Measurements from ENCODE around the gene NBEA.
"Not testable (repeated sequence)": the region's sequence is repeated elsewhere in the genome, so short reads cannot be mapped to it uniquely, and the experiment has no call there.

The NBEA gene

GRCh38 chr13:35039012-35039411, 96.9 kb downstream of the NBEA start:
- Histone ChIP-seq H3K36me3 (ENCODE audit: control insufficient read depth in 5 of 5, insufficient read depth in 5 of 5, low read length in 5 of 5) (no peaks in the 10 kb centered on the region), H3K4me3 (ENCODE audit: low read depth in 1 of 5, low read length in 5 of 5) (no peak overlapping the region), H3K9ac (ENCODE audit: low read length in 5 of 5) (no peak overlapping the region), H3K27me3 (ENCODE audit: control insufficient read depth in 5 of 5, insufficient read depth in 4 of 5, low read length in 5 of 5) (no peaks in the 10 kb centered on the region), H3K27ac (ENCODE audit: low read depth, low read length) (no peak overlapping the region), H3K4me1 (ENCODE audit: control insufficient read depth in 5 of 5, insufficient read depth in 5 of 5, low read length in 5 of 5) (no peaks in the 10 kb centered on the region), H3K9me3 (ENCODE audit: control insufficient read depth in 5 of 5, low read length in 5 of 5) (peaks cover 0 to 4% (median 2%) of the 10 kb centered on the region in 5 donors)

- H3K9me3 ChIP-seq (ENCODE audit: control insufficient read depth in 5 of 5, low read length in 5 of 5), result no peaks in the 10 kb centered on the region
Measured at GRCh38 chr13:35046587-35046986, 104.5 kb downstream of the NBEA start.

GRCh38 chr13:35055705-35056104, 113.6 kb downstream of the NBEA start:
- Histone ChIP-seq H3K36me3 (ENCODE audit: control insufficient read depth in 5 of 5, insufficient read depth in 5 of 5, low read length in 5 of 5) (no peaks in the 10 kb centered on the region), H3K9me3 (ENCODE audit: control insufficient read depth in 5 of 5, low read length in 5 of 5) (no peaks in the 10 kb centered on the region), H3K27ac (ENCODE audit: low read depth, low read length) (no peak overlapping the region), H3K4me1 (ENCODE audit: control insufficient read depth in 5 of 5, insufficient read depth in 5 of 5, low read length in 5 of 5) (no peaks in the 10 kb centered on the region), H3K9ac (ENCODE audit: low read length in 5 of 5) (no peak overlapping the region), H3K27me3 (ENCODE audit: control insufficient read depth in 5 of 5, insufficient read depth in 4 of 5, low read length in 5 of 5) (no peaks in the 10 kb centered on the region), H3K4me3 (ENCODE audit: low read depth in 1 of 5, low read length in 5 of 5) (no peak overlapping the region)

More at GRCh38 chr13:35046587-35046986, 104.5 kb downstream of the NBEA start:
- H3K27ac ChIP-seq (ENCODE audit: low read depth, low read length), result no peak overlapping the region
- H3K36me3 ChIP-seq (ENCODE audit: control insufficient read depth in 5 of 5, insufficient read depth in 5 of 5, low read length in 5 of 5), result peaks cover 0 to 4% (median 0%) of the 10 kb centered on the region in 5 donors
- H3K4me1 ChIP-seq (ENCODE audit: control insufficient read depth in 5 of 5, insufficient read depth in 5 of 5, low read length in 5 of 5), result no peaks in the 10 kb centered on the region
- H3K27me3 ChIP-seq (ENCODE audit: control insufficient read depth in 5 of 5, insufficient read depth in 4 of 5, low read length in 5 of 5), result no peaks in the 10 kb centered on the region
- no peak overlapping the region for H3K4me3 ChIP-seq (ENCODE audit: low read depth in 1 of 5, low read length in 5 of 5)
- no peak overlapping the region for H3K9ac ChIP-seq (ENCODE audit: low read length in 5 of 5)

- no peaks in the 10 kb centered on the region for H3K4me1 ChIP-seq (ENCODE audit: control insufficient read depth in 5 of 5, insufficient read depth in 5 of 5, low read length in 5 of 5)
- no peak overlapping the region for H3K4me3 ChIP-seq (ENCODE audit: low read depth in 1 of 5, low read length in 5 of 5)
- no peak overlapping the region for H3K27ac ChIP-seq (ENCODE audit: low read depth, low read length)
- H3K36me3 ChIP-seq (ENCODE audit: control insufficient read depth in 5 of 5, insufficient read depth in 5 of 5, low read length in 5 of 5), result no peaks in the 10 kb centered on the region
- H3K9me3 ChIP-seq (ENCODE audit: control insufficient read depth in 5 of 5, low read length in 5 of 5), result no peaks in the 10 kb centered on the region
- H3K27me3 ChIP-seq (ENCODE audit: control insufficient read depth in 5 of 5, insufficient read depth in 4 of 5, low read length in 5 of 5), result no peaks in the 10 kb centered on the region
- H3K9ac ChIP-seq (ENCODE audit: low read length in 5 of 5), result no peak overlapping the region
Measured at GRCh38 chr13:35057858-35058257, 115.8 kb downstream of the NBEA start.

- not testable (repeated sequence) for H3K4me1 ChIP-seq (ENCODE audit: control insufficient read depth in 5 of 5, insufficient read depth in 5 of 5, low read length in 5 of 5); H3K36me3 ChIP-seq (ENCODE audit: control insufficient read depth in 5 of 5, insufficient read depth in 5 of 5, low read length in 5 of 5); H3K9ac ChIP-seq (ENCODE audit: low read length in 5 of 5); H3K27me3 ChIP-seq (ENCODE audit: control insufficient read depth in 5 of 5, insufficient read depth in 4 of 5, low read length in 5 of 5); H3K9me3 ChIP-seq (ENCODE audit: control insufficient read depth in 5 of 5, low read length in 5 of 5); H3K4me3 ChIP-seq (ENCODE audit: low read depth in 1 of 5, low read length in 5 of 5); H3K27ac ChIP-seq (ENCODE audit: low read depth, low read length)
Measured at GRCh38 chr13:35058585-35058984, 116.5 kb downstream of the NBEA start.

GRCh38 chr13:35086667-35087066, 144.6 kb downstream of the NBEA start:
- no peaks in the 10 kb centered on the region for H3K36me3 ChIP-seq (ENCODE audit: control insufficient read depth in 5 of 5, insufficient read depth in 5 of 5, low read length in 5 of 5)
- H3K9ac ChIP-seq (ENCODE audit: low read length in 5 of 5), result no peak overlapping the region
- H3K4me3 ChIP-seq (ENCODE audit: low read depth in 1 of 5, low read length in 5 of 5), result no peak overlapping the region
- no peaks in the 10 kb centered on the region for H3K4me1 ChIP-seq (ENCODE audit: control insufficient read depth in 5 of 5, insufficient read depth in 5 of 5, low read length in 5 of 5)
- no peaks in the 10 kb centered on the region for H3K27me3 ChIP-seq (ENCODE audit: control insufficient read depth in 5 of 5, insufficient read depth in 4 of 5, low read length in 5 of 5)
- H3K9me3 ChIP-seq (ENCODE audit: control insufficient read depth in 5 of 5, low read length in 5 of 5), result peaks cover 0 to 3% (median 0%) of the 10 kb centered on the region in 5 donors
- H3K27ac ChIP-seq (ENCODE audit: low read depth, low read length), result no peak overlapping the region

GRCh38 chr13:35092251-35092650, 150.2 kb downstream of the NBEA start:
- Histone ChIP-seq H3K9ac (ENCODE audit: low read length in 5 of 5) (no peak overlapping the region), H3K27me3 (ENCODE audit: control insufficient read depth in 5 of 5, insufficient read depth in 4 of 5, low read length in 5 of 5) (no peaks in the 10 kb centered on the region), H3K9me3 (ENCODE audit: control insufficient read depth in 5 of 5, low read length in 5 of 5) (no peaks in the 10 kb centered on the region), H3K4me3 (ENCODE audit: low read depth in 1 of 5, low read length in 5 of 5) (no peak overlapping the region), H3K4me1 (ENCODE audit: control insufficient read depth in 5 of 5, insufficient read depth in 5 of 5, low read length in 5 of 5) (no peaks in the 10 kb centered on the region), H3K36me3 (ENCODE audit: control insufficient read depth in 5 of 5, insufficient read depth in 5 of 5, low read length in 5 of 5) (no peaks in the 10 kb centered on the region), H3K27ac (ENCODE audit: low read depth, low read length) (no peak overlapping the region)

- Histone ChIP-seq H3K4me3 (ENCODE audit: low read depth in 1 of 5, low read length in 5 of 5) (no peak overlapping the region), H3K9me3 (ENCODE audit: control insufficient read depth in 5 of 5, low read length in 5 of 5) (no peaks in the 10 kb centered on the region), H3K27me3 (ENCODE audit: control insufficient read depth in 5 of 5, insufficient read depth in 4 of 5, low read length in 5 of 5) (no peaks in the 10 kb centered on the region), H3K4me1 (ENCODE audit: control insufficient read depth in 5 of 5, insufficient read depth in 5 of 5, low read length in 5 of 5) (no peaks in the 10 kb centered on the region), H3K9ac (ENCODE audit: low read length in 5 of 5) (no peak overlapping the region), H3K27ac (ENCODE audit: low read depth, low read length) (no peak overlapping the region), H3K36me3 (ENCODE audit: control insufficient read depth in 5 of 5, insufficient read depth in 5 of 5, low read length in 5 of 5) (no peaks in the 10 kb centered on the region)
Measured at GRCh38 chr13:35092751-35093150, 150.7 kb downstream of the NBEA start.

- Histone ChIP-seq H3K27ac (ENCODE audit: low read depth, low read length) (no peak overlapping the region), H3K4me3 (ENCODE audit: low read depth in 1 of 5, low read length in 5 of 5) (no peak overlapping the region), H3K27me3 (ENCODE audit: control insufficient read depth in 5 of 5, insufficient read depth in 4 of 5, low read length in 5 of 5) (no peaks in the 10 kb centered on the region)
Measured at GRCh38 chr13:35093356-35093755, 151.3 kb downstream of the NBEA start.

GRCh38 chr13:35106771-35107170, 164.7 kb downstream of the NBEA start:
- H3K9me3 ChIP-seq (ENCODE audit: control insufficient read depth in 5 of 5, low read length in 5 of 5); H3K36me3 ChIP-seq (ENCODE audit: control insufficient read depth in 5 of 5, insufficient read depth in 5 of 5, low read length in 5 of 5); H3K4me3 ChIP-seq (ENCODE audit: low read depth in 1 of 5, low read length in 5 of 5); H3K27me3 ChIP-seq (ENCODE audit: control insufficient read depth in 5 of 5, insufficient read depth in 4 of 5, low read length in 5 of 5); H3K27ac ChIP-seq (ENCODE audit: low read depth, low read length); H3K9ac ChIP-seq (ENCODE audit: low read length in 5 of 5); H3K4me1 ChIP-seq (ENCODE audit: control insufficient read depth in 5 of 5, insufficient read depth in 5 of 5, low read length in 5 of 5): not testable (repeated sequence)

More at GRCh38 chr13:35093356-35093755, 151.3 kb downstream of the NBEA start:
- H3K4me1 ChIP-seq (ENCODE audit: control insufficient read depth in 5 of 5, insufficient read depth in 5 of 5, low read length in 5 of 5), result no peaks in the 10 kb centered on the region
- no peak overlapping the region for H3K9ac ChIP-seq (ENCODE audit: low read length in 5 of 5)
- H3K36me3 ChIP-seq (ENCODE audit: control insufficient read depth in 5 of 5, insufficient read depth in 5 of 5, low read length in 5 of 5), result no peaks in the 10 kb centered on the region
- no peaks in the 10 kb centered on the region for H3K9me3 ChIP-seq (ENCODE audit: control insufficient read depth in 5 of 5, low read length in 5 of 5)

GRCh38 chr13:35107535-35107934, 165.5 kb downstream of the NBEA start:
- Histone ChIP-seq H3K4me3 (ENCODE audit: low read depth in 1 of 5, low read length in 5 of 5) (no peak overlapping the region), H3K27ac (ENCODE audit: low read depth, low read length) (no peak overlapping the region), H3K9me3 (ENCODE audit: control insufficient read depth in 5 of 5, low read length in 5 of 5) (no peaks in the 10 kb centered on the region), H3K36me3 (ENCODE audit: control insufficient read depth in 5 of 5, insufficient read depth in 5 of 5, low read length in 5 of 5) (no peaks in the 10 kb centered on the region), H3K9ac (ENCODE audit: low read length in 5 of 5) (no peak overlapping the region), H3K27me3 (ENCODE audit: control insufficient read depth in 5 of 5, insufficient read depth in 4 of 5, low read length in 5 of 5) (no peaks in the 10 kb centered on the region), H3K4me1 (ENCODE audit: control insufficient read depth in 5 of 5, insufficient read depth in 5 of 5, low read length in 5 of 5) (no peaks in the 10 kb centered on the region)

Measured in subcutaneous abdominal adipose tissue (tissue), 5 donors.